Activated CD8-positive, alpha-beta memory T cell treated with anti-CD3 and anti-CD28 coated beads for 24 hours (primary cell): ENCODE data around the gene ACSF3.
"Not testable (repeated sequence)": the region's sequence is repeated elsewhere in the genome, so short reads cannot be mapped to it uniquely, and the experiment has no call there.

Experiments
- DNase-seq: peaks from one replicate; pipeline ENCODE4 v3.0.0-alpha.2; 2020

ACSF3 gene

GRCh38 chr16:89179656-89180315 is 86.1 kb downstream of the ACSF3 start:
- no peak for DNase-seq

GRCh38 chr16:89183463-89183862 is 89.8 kb downstream of the ACSF3 start:
- no peak for DNase-seq

GRCh38 chr16:89183975-89184676 is 90.5 kb downstream of the ACSF3 start:
- DNase-seq: no peak

- no peak for DNase-seq
Observed at GRCh38 chr16:89184677-89184932, 91.0 kb downstream of the ACSF3 start.

GRCh38 chr16:89184933-89185794 is 91.5 kb downstream of the ACSF3 start:
- DNase-seq: no peak

GRCh38 chr16:89185887-89186592 is 92.4 kb downstream of the ACSF3 start:
- not testable (repeated sequence) for DNase-seq

- not testable (repeated sequence) for DNase-seq
Observed at GRCh38 chr16:89186593-89187031, 93.0 kb downstream of the ACSF3 start.

GRCh38 chr16:89187032-89187769 is 93.5 kb downstream of the ACSF3 start:
- no peak for DNase-seq

GRCh38 chr16:89187770-89188392 is 94.2 kb downstream of the ACSF3 start:
- DNase-seq: no peak

- not testable (repeated sequence) for DNase-seq
Observed at GRCh38 chr16:89188471-89189357, 95.1 kb downstream of the ACSF3 start.

GRCh38 chr16:89189358-89190025 is 95.8 kb downstream of the ACSF3 start:
- DNase-seq: no peak

- DNase-seq: no peak
Observed at GRCh38 chr16:89190150-89190958, 96.7 kb downstream of the ACSF3 start.

GRCh38 chr16:89191033-89191900 is 97.6 kb downstream of the ACSF3 start:
- no peak for DNase-seq

- DNase-seq: no peak
Observed at GRCh38 chr16:89191901-89192185, 98.2 kb downstream of the ACSF3 start.

- peak; percentile 86 for DNase-seq
Observed at GRCh38 chr16:89192186-89192955, 98.7 kb downstream of the ACSF3 start.

GRCh38 chr16:89192956-89193575 is 99.4 kb downstream of the ACSF3 start:
- DNase-seq: peak; percentile 80

GRCh38 chr16:89193576-89194293 is 100.1 kb downstream of the ACSF3 start:
- DNase-seq: no peak
